ENCODE measurements around the gene ISM2. TPM values are rescaled to one million over a fixed set of nuclear protein-coding genes. Genes with fewer than 3 reads are reported as not detected.
A peak's percentile ranks its signal among the peaks of the same experiment; 100 is the strongest.

ISM2 gene
- total RNA-seq, 2 donors from 2014 or later: 0.59 to 26.6 TPM

GRCh38 chr14:77473921-77474320, 24.7 kb downstream of the ISM2 start:
- Histone ChIP-seq H3K27ac (no peak overlapping the region), H3K4me3 (no peak overlapping the region), H3K27me3 (replicated peaks; ENCODE audit: insufficient read depth) (no peaks in the 10 kb centered on the region), H3K36me3 (no peaks in the 10 kb centered on the region), H3K4me1 (replicated peaks) (no peaks in the 10 kb centered on the region), H3K9me3 (no peaks in the 10 kb centered on the region)
- 75% methylated on average over 5 of the region's 5 CpGs for WGBS
- DNase-seq (ENCODE audit: low spot score): no peak
- TF ChIP-seq CTCF (IDR thresholded peaks at IDR 0.05) (no peak), POLR2A (IDR thresholded peaks at IDR 0.05) (no peak), POLR2AphosphoS5 (IDR thresholded peaks at IDR 0.05) (no peak)
- intact Hi-C loops (cut with DNase I): no loop called here

GRCh38 chr14:77470224-77470870, 28.3 kb downstream of the ISM2 start:
- no peaks in the 10 kb centered on the region for H3K27me3 ChIP-seq (replicated peaks; ENCODE audit: insufficient read depth)
- intact Hi-C loops (cut with DNase I): no loop called here
- no peaks in the 10 kb centered on the region for H3K4me1 ChIP-seq (replicated peaks)
- DNase-seq (ENCODE audit: low spot score): peak; percentile 44
- peaks cover 0 to 8% of the 10 kb centered on the region in 2 donors for H3K36me3 ChIP-seq
- H3K4me3 ChIP-seq: no peak overlapping the region
- WGBS: 21% methylated on average over 5 of the region's 5 CpGs
- no peak for TF ChIP-seq POLR2A (IDR thresholded peaks at IDR 0.05)
- no peak for TF ChIP-seq CTCF (IDR thresholded peaks at IDR 0.05)
- TF ChIP-seq POLR2AphosphoS5 (IDR thresholded peaks at IDR 0.05): peak; percentile 69
- no peaks in the 10 kb centered on the region for H3K9me3 ChIP-seq
- no peak overlapping the region for H3K27ac ChIP-seq

GRCh38 chr14:77469539-77469938, 29.1 kb downstream of the ISM2 start:
- H3K4me1 ChIP-seq (replicated peaks): no peaks in the 10 kb centered on the region
- peaks cover 2 to 14% of the 10 kb centered on the region in 2 donors for H3K36me3 ChIP-seq
- H3K27me3 ChIP-seq (replicated peaks; ENCODE audit: insufficient read depth): no peaks in the 10 kb centered on the region
- no peak overlapping the region for H3K4me3 ChIP-seq
- intact Hi-C loops (cut with DNase I): no loop called here
- DNase-seq (ENCODE audit: low spot score): no peak
- H3K9me3 ChIP-seq: no peaks in the 10 kb centered on the region
- TF ChIP-seq POLR2A (IDR thresholded peaks at IDR 0.05): no peak
- no peak for TF ChIP-seq POLR2AphosphoS5 (IDR thresholded peaks at IDR 0.05)
- TF ChIP-seq CTCF (IDR thresholded peaks at IDR 0.05): no peak
- WGBS: 92% methylated on average over 1 of the region's 1 CpG
- H3K27ac ChIP-seq: no peak overlapping the region

- WGBS: 80% methylated on average over 14 of the region's 14 CpGs
- no peak overlapping the region for H3K27ac ChIP-seq
- DNase-seq (ENCODE audit: low spot score): no peak
- peaks cover 7 to 15% of the 10 kb centered on the region in 2 donors for H3K36me3 ChIP-seq
- TF ChIP-seq POLR2A (IDR thresholded peaks at IDR 0.05): no peak
- no peak for TF ChIP-seq CTCF (IDR thresholded peaks at IDR 0.05)
- TF ChIP-seq POLR2AphosphoS5 (IDR thresholded peaks at IDR 0.05): no peak
- H3K27me3 ChIP-seq (replicated peaks; ENCODE audit: insufficient read depth): no peaks in the 10 kb centered on the region
- no peak overlapping the region for H3K4me3 ChIP-seq
- H3K9me3 ChIP-seq: no peaks in the 10 kb centered on the region
- H3K4me1 ChIP-seq (replicated peaks): no peaks in the 10 kb centered on the region
- intact Hi-C loops (cut with DNase I): no loop called here
Measured at GRCh38 chr14:77469067-77469505, 29.5 kb downstream of the ISM2 start.

- WGBS: 75% methylated on average over 5 of the region's 5 CpGs
- no peak for DNase-seq (ENCODE audit: low spot score)
- Histone ChIP-seq H3K4me1 (replicated peaks) (no peaks in the 10 kb centered on the region), H3K9me3 (no peaks in the 10 kb centered on the region), H3K27ac (no peak overlapping the region), H3K27me3 (replicated peaks; ENCODE audit: insufficient read depth) (no peaks in the 10 kb centered on the region), H3K4me3 (no peak overlapping the region), H3K36me3 (peaks cover 15 to 17% of the 10 kb centered on the region in 2 donors)
- TF ChIP-seq CTCF (IDR thresholded peaks at IDR 0.05): no peak
- TF ChIP-seq POLR2AphosphoS5 (IDR thresholded peaks at IDR 0.05): no peak
- TF ChIP-seq POLR2A (IDR thresholded peaks at IDR 0.05): no peak
- intact Hi-C loops (cut with DNase I): no loop called here
Measured at GRCh38 chr14:77467801-77468200, 30.8 kb downstream of the ISM2 start.

All from prostate gland (tissue), 2 donors.